SK-N-MC (cell line): ENCODE measurements around the gene MGAT5.

Experiments used
- EZH2 ChIP-seq: fragments of 200-600 bp; sonication (generic); IDR thresholded peaks from one replicate; pipeline ENCODE4 v1.6.1; 2017; ENCODE audit warnings: antibody characterized with exemption
- FOXP2 ChIP-seq: optimal IDR thresholded peaks from 2 replicates; pipeline ENCODE3; 2011; ENCODE audit warnings: mild to moderate bottlenecking, moderate library complexity; ENCODE audit not compliant: insufficient read depth; ENCODE audit errors: extremely low read length, control extremely low read depth
- POLR2AphosphoS5 ChIP-seq: IDR thresholded peaks from 2 replicates; pipeline ENCODE4 v1.6.1; 2012; ENCODE audit warnings: mild to moderate bottlenecking, low read depth, low read length, borderline replicate concordance

DNA sequence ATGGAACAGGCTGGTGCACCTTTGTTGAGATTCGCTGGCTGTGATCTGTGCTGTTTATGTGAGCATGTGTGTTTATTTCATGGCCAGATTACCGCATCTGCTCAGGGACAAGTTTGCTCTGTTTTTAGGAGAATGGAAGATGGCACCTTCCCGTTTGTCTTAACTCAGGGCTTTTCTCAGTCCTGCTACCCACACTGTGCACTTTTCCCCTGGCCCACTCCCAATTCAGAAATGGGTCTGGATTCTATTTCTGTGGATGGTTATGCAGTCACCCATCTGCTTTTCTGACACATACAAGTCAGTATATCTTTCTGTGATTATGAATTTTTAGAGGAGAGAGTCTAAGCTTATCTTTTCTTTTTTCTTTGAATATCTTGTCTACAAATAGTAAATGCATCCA lies 15.4 kb downstream of the MGAT5 start:
- TF ChIP-seq EZH2, result no peak
- TF ChIP-seq POLR2AphosphoS5, result no peak
- TF ChIP-seq FOXP2, result no peak
